Peyer's patch (tissue), 4 donors: ENCODE results near the gene RBL2.

Experiments
- POLR2A ChIP-seq, 2 donors: fragments of 450-650 bp; IDR thresholded peaks; one replicate each; pipeline ENCODE4 v1.5.1; 2017; ENCODE audit warnings: antibody characterized with exemption in 2 of 2, mild to moderate bottlenecking in 2 of 2, moderate library complexity in 2 of 2
- TF ChIP-seq, protein P1 (sequence below), 6 experiments: fragments of 450-650 bp in 4 of 6; fragments of 200-600 bp in 2 of 6; sonication (generic) in 1 of 6; IDR thresholded peaks; one replicate each; pipeline ENCODE4 v1.5.1; 2017 to 2019; ENCODE audit warnings: antibody characterized with exemption in 6 of 6, mild to moderate bottlenecking in 3 of 6, moderate library complexity in 1 of 6

DNA sequence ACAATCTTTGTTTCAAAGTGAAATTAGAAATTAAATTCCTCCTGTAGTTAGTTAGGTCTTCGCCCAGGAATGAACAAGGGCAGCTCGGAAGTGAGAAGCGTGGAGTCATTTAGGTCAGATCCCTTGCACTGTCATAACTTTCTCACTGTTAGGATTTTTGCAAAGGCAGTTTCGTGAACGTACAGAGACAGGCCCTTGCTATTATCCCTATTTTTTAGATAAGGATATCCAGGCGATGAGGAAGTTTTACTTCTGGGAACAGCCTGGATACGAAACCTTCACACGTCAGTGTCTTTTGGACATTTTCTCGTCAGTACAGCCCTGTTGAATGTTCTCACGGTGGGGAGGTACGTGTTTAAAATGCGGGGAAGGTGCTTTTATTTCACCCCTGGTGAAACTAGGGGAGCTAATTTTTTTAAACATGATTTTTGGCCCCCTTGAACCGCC, 318 bp upstream of the RBL2 start:
- TF ChIP-seq, protein P1, sequence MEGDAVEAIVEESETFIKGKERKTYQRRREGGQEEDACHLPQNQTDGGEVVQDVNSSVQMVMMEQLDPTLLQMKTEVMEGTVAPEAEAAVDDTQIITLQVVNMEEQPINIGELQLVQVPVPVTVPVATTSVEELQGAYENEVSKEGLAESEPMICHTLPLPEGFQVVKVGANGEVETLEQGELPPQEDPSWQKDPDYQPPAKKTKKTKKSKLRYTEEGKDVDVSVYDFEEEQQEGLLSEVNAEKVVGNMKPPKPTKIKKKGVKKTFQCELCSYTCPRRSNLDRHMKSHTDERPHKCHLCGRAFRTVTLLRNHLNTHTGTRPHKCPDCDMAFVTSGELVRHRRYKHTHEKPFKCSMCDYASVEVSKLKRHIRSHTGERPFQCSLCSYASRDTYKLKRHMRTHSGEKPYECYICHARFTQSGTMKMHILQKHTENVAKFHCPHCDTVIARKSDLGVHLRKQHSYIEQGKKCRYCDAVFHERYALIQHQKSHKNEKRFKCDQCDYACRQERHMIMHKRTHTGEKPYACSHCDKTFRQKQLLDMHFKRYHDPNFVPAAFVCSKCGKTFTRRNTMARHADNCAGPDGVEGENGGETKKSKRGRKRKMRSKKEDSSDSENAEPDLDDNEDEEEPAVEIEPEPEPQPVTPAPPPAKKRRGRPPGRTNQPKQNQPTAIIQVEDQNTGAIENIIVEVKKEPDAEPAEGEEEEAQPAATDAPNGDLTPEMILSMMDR (IDR thresholded peaks at IDR 0.05), result no peak
- no peak for TF ChIP-seq POLR2A (IDR thresholded peaks at IDR 0.05)
